GM19099 (cell line): Measurements from ENCODE around the gene PTPRG.

ENCODE experiments used
- POLR2A ChIP-seq: IDR thresholded peaks from 3 replicates; pipeline ENCODE4 v1.6.1; 2011; ENCODE audit warnings: low read depth; ENCODE audit not compliant: insufficient read length; ENCODE audit errors: extremely low read depth

The PTPRG gene

GRCh38 chr3:61938878-61939549 lies 377.6 kb downstream of the PTPRG start:
- TF ChIP-seq POLR2A = no peak

DNA sequence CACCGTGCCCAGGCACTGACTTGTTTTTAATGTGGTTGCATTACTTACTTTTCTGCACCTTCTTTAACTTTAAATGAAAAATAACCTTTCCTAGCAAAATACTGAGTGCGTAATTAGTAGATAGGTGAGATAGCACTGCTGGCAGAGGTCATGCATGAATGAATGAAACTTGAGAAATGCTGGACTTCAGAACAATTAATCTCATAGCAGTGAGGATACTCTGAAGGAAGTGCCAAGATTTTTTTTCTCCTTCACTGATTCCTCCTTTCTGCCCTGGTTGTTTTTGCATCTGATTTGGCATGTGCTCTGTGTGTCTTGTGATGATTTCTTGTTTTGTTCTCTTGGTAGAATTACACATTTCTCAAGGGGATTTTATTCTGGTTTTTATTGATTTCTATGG lies 378.9 kb downstream of the PTPRG start:
- TF ChIP-seq POLR2A = no peak

DNA sequence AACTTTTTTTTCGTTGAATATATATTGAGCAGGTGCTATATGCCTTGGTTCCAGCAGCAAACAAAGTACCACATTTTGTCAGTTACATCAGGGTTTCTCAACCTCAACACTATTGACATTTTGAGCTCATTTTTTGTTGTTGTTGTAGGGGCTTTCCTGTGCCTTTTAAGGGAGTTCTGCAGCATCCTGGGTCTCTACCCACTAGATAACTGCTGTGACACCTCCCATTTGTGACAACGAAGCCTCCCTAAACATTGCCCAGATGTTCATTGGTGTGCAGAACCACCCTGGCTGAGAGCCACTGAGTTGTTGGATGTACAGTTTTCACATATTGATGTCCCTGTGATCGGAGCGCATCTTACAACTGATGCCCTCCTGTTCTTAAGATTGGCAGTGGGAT lies 382.6 kb downstream of the PTPRG start:
- no peak for TF ChIP-seq POLR2A

DNA sequence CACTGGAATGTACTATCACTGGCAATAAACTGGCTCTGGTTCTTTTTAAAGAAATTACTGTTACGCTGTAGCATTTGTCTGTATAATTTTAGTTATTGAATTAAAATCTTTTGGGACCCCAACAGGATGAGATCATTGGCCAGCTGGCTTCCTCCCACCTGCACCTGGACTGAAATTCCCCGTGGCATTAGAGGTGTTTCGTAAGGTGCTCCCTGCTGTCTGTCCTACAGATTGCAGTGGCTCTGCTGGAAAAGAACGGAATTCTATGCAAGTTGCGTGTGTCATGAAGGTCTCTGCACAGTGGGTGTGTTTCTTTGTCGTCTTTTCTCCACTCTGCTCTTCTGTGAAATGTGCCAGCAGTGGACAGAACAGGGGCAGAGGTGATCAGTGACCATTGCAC lies 383.4 kb downstream of the PTPRG start:
- TF ChIP-seq POLR2A = no peak

DNA sequence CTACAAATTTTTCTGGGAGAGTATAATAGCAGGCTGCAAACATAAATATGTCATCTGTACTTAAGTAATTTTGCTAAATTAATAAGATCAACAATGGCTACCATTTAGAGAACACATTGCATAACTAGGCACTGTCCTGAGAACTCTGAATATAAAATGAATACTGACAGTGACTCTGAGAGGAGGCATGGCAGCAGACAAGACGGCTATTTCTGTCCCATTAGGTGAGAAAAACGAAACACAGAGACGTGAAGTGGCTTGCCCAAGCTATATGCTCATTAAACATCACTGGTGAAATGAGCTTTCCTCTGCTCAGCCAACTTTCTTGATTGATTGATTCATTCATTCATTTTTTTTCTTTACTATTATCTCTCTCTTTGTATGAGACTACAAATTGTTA lies 384.3 kb downstream of the PTPRG start:
- no peak for TF ChIP-seq POLR2A

DNA sequence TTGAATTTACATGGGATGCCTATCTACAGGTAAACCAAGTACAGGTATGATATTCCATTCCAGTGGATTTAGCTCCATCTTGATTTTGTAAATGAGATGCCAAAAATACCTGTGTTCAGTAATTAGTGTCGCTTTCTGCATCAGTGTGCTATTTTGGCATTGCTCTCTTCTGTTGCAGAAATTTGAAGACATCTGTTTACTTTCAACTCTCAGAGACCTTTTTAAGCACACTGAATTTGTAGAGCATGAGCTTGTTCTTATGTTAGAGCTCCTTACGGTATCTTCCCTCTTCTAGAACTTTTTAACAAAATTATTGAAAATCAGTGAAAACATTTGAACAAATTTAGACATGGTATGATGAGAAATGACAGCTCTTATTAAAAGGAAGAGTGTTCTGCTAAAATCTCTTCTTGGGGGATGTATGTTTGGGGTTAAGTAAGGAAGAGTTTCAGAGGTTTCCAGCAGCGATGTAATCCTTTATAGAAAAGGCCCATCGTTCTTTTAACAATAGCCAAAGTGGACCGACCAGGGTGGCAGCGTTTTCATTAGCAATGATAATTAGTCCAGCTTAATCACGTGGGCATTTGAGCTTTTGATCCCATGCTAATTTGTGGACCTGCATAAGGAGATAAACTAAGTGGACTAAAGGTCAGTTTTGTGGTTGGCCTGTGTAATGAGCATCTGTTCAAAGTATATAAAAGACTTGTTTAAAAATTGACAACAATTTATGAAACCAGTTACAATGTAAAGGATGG lies 385.4 kb downstream of the PTPRG start:
- no peak for TF ChIP-seq POLR2A

DNA sequence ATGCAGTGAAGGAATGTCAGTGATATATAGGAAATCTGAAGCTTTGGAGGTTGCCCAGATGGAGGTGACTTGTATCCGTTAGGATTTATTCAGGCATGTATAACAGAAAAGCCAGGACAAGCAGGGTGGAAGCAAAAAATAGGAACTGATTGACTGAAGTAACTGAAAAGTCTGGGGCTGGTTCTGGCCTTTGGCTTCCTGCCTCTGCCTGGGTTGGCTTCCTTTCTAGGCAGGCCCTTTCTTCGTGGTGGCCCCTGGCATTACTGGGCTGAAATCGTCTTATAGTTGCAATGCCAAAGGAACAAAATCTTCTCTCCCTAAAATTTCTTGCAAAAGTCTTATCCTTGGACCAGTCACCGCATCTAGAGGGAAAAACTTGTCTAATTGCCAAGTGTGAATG lies 386.1 kb downstream of the PTPRG start:
- no peak for TF ChIP-seq POLR2A

GRCh38 chr3:61948699-61949305 lies 387.4 kb downstream of the PTPRG start:
- no peak for TF ChIP-seq POLR2A

- TF ChIP-seq POLR2A = no peak
Measured at GRCh38 chr3:61954097-61954540, 392.7 kb downstream of the PTPRG start.

- no peak for TF ChIP-seq POLR2A
Measured at GRCh38 chr3:61955483-61955882, 394.1 kb downstream of the PTPRG start.

DNA sequence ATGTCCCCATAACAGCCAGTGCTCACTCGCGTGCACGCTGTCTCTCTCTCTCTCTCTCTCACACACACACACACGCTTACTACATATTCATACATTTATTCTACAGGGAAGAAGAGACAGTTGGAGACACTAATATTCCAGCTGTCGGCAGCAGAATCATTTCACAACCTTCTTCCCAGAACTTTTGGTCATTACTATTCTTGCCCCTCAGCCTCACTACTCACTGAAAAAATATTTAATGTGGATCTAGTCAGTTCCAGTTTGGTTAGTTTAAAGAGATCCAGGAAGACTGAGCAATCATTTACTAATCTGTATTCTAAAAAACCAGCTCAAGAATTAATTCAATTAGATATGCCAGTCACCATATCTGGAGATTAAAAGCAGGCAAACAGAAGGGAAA lies 394.9 kb downstream of the PTPRG start:
- no peak for TF ChIP-seq POLR2A

- TF ChIP-seq POLR2A = no peak
Measured at GRCh38 chr3:61957259-61957658, 395.9 kb downstream of the PTPRG start.

GRCh38 chr3:61960976-61961375 lies 399.6 kb downstream of the PTPRG start:
- no peak for TF ChIP-seq POLR2A

DNA sequence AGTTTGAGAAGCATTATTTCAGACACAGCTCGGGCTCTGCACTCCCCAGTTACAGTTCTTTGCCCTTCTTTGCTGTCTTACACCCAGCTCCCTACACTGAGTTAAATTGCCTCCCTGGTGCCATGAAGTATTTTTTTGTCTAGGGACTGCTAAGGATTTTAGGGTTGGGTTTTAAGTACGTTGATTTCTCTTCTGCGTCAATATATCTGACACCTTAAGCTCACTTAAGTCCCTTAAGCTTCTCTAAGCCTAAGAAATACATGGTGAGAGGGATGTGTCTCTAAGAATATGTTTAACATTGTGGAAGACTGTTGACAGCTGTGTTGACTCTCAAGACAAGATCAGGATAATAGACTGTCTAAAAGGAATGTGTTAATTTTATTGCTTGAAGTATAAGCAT lies 400.5 kb downstream of the PTPRG start:
- TF ChIP-seq POLR2A = no peak

- TF ChIP-seq POLR2A = no peak
Measured at GRCh38 chr3:61964566-61964965, 403.2 kb downstream of the PTPRG start.

DNA sequence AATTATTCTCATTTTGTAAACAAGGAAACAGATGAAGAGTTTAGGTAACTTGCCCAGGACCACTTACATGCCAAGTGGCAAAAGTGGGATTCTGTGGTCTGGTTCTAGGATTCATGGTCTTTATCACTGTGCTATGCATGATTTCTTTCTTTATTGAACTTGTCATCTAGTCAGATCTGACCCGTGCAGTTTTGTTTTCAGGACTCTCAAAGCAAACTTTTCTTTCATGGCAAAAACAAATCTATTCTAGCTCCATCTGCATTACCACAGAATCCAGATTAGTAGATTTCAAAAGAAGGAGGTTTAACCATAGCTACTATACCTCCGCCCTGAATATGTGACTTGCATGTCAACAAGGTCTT lies 404.4 kb downstream of the PTPRG start:
- no peak for TF ChIP-seq POLR2A
